ENCODE measurements around the gene RUNX1. TPM values are rescaled to one million over a fixed set of nuclear protein-coding genes. Genes with fewer than 3 reads are reported as not detected.

RUNX1 gene
- total RNA-seq, 1 donor from 2014 or later = 0.47 TPM

DNA sequence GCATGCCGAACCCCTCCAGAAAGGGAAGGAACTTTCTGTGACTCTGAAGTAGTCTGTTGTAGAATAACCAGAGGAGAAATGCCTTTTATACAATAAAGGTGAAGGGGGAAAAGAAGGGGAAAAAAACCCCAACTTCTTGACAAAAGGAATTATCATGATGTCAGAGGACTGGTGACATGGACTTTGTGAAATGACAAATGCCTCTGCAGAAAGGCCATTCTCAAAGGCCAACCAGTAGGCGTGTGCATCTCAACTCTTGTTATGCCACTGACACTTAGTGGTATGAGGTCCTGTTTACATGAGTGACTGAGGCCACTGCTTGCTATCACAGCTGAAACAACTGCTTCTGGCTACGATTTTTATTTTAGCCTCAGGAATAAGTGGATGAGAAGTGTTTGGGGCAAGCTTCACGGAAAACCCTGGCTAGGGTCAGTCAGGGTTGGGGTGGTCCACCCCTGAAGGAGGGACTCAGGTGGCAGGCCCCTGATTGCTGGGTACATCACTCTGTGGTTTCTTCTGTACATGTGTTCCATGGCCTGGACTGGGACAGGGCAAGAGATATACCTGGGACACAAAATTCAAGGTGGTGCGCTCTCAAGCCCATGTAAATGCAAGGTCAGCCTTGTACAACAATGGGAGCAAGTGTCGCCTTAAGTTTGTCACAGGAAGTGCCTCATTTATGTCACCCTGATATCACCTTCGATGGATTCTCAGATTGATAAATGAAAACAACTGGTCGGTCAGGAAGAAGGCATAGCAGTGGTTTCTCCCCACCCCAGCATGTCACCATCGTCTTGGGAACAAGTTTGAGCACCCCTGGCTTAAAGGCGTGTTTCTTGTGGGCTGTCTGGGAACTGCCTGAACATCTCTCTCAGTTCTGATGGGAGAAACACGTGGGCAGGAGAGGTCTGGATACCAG lies 12.4 kb downstream of the RUNX1 start:
- H3K9me3 Mint-ChIP-seq (ENCODE audit: unreplicated experiment) = no peaks in the 10 kb centered on the region
- no peaks in the 10 kb centered on the region for H3K27me3 Mint-ChIP-seq (ENCODE audit: unreplicated experiment)
- no peak for DNase-seq
- H3K27ac Mint-ChIP-seq (ENCODE audit: unreplicated experiment) = no peak overlapping the region
- TF ChIP-seq, protein P1, sequence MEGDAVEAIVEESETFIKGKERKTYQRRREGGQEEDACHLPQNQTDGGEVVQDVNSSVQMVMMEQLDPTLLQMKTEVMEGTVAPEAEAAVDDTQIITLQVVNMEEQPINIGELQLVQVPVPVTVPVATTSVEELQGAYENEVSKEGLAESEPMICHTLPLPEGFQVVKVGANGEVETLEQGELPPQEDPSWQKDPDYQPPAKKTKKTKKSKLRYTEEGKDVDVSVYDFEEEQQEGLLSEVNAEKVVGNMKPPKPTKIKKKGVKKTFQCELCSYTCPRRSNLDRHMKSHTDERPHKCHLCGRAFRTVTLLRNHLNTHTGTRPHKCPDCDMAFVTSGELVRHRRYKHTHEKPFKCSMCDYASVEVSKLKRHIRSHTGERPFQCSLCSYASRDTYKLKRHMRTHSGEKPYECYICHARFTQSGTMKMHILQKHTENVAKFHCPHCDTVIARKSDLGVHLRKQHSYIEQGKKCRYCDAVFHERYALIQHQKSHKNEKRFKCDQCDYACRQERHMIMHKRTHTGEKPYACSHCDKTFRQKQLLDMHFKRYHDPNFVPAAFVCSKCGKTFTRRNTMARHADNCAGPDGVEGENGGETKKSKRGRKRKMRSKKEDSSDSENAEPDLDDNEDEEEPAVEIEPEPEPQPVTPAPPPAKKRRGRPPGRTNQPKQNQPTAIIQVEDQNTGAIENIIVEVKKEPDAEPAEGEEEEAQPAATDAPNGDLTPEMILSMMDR (IDR thresholded peaks at IDR 0.05; ENCODE audit: partially characterized antibody, unreplicated experiment) = no peak
- no peak overlapping the region for H3K4me3 Mint-ChIP-seq (ENCODE audit: unreplicated experiment)
- H3K4me1 Mint-ChIP-seq (ENCODE audit: low read depth, unreplicated experiment) = peaks cover 12% of the 10 kb centered on the region
- peaks cover 5% of the 10 kb centered on the region for H3K36me3 Mint-ChIP-seq (ENCODE audit: unreplicated experiment)

DNA sequence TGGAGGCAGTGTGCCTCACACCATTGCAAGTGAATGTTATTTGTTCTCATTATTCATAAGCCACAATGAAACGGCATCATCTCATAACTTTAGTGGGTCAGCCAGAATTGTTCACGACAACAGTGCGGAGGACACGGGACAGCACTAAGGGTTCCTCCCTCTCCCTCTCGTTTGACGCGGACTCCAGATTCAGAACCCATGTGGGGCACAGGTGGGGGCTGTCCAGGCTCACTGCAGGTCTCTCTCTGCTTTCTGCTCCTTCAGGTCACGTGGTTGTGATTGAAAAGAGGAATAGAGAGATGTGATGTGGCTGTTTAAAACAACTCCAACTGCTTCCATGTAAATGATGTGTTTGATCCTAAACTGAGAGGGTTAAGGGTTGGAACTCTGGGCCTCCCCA lies 13.5 kb downstream of the RUNX1 start:
- Mint-ChIP-seq H3K27me3 (ENCODE audit: unreplicated experiment) (no peaks in the 10 kb centered on the region), H3K36me3 (ENCODE audit: unreplicated experiment) (peaks cover 5% of the 10 kb centered on the region), H3K9me3 (ENCODE audit: unreplicated experiment) (no peaks in the 10 kb centered on the region), H3K4me1 (ENCODE audit: low read depth, unreplicated experiment) (peaks cover 5% of the 10 kb centered on the region), H3K4me3 (ENCODE audit: unreplicated experiment) (no peak overlapping the region), H3K27ac (ENCODE audit: unreplicated experiment) (no peak overlapping the region)
- TF ChIP-seq, protein P1 (IDR thresholded peaks at IDR 0.05; ENCODE audit: partially characterized antibody, unreplicated experiment) = no peak
- DNase-seq = no peak

- Mint-ChIP-seq H3K36me3 (ENCODE audit: unreplicated experiment) (peaks cover 5% of the 10 kb centered on the region), H3K27ac (ENCODE audit: unreplicated experiment) (no peak overlapping the region), H3K4me3 (ENCODE audit: unreplicated experiment) (no peak overlapping the region), H3K4me1 (ENCODE audit: low read depth, unreplicated experiment) (peaks cover 4% of the 10 kb centered on the region), H3K9me3 (ENCODE audit: unreplicated experiment) (no peaks in the 10 kb centered on the region), H3K27me3 (ENCODE audit: unreplicated experiment) (no peaks in the 10 kb centered on the region)
- TF ChIP-seq, protein P1 (IDR thresholded peaks at IDR 0.05; ENCODE audit: partially characterized antibody, unreplicated experiment) = no peak
- no peak for DNase-seq
These were observed 14.0 kb downstream of the RUNX1 start for GRCh38 chr21:35035116-35035515.

- no peak for DNase-seq
- Mint-ChIP-seq H3K4me1 (ENCODE audit: low read depth, unreplicated experiment) (peaks cover 2% of the 10 kb centered on the region), H3K27ac (ENCODE audit: unreplicated experiment) (no peak overlapping the region), H3K36me3 (ENCODE audit: unreplicated experiment) (peaks cover 5% of the 10 kb centered on the region), H3K27me3 (ENCODE audit: unreplicated experiment) (no peaks in the 10 kb centered on the region), H3K4me3 (ENCODE audit: unreplicated experiment) (no peak overlapping the region), H3K9me3 (ENCODE audit: unreplicated experiment) (no peaks in the 10 kb centered on the region)
- TF ChIP-seq, protein P1 (IDR thresholded peaks at IDR 0.05; ENCODE audit: partially characterized antibody, unreplicated experiment) = no peak
These were observed 14.7 kb downstream of the RUNX1 start for GRCh38 chr21:35034203-35034926.

Measured in glutamatergic neuron (in vitro differentiated cells).